ENCODE measurements around the gene ADARB2.

GRCh38 chr10:1499359-1499957, 237.9 kb downstream of the ADARB2 start:
- TF ChIP-seq CTCF (IDR thresholded peaks at IDR 0.05), result no peak
- TF ChIP-seq POLR2AphosphoS5 (IDR thresholded peaks at IDR 0.05), result no peak
- TF ChIP-seq POLR2A (IDR thresholded peaks at IDR 0.05), result no peak
